GM10248 (cell line): Measurements from ENCODE around the gene VPS16.
"Not testable (repeated sequence)": the region's sequence is repeated elsewhere in the genome, so short reads cannot be mapped to it uniquely, and the experiment has no call there.

Experiments
- CTCF ChIA-PET: fragments of 300-600 bp; sonication (Branson Sonifier 250); formaldehyde crosslinking; extraction: SDS; loops from one replicate; lab custom pipeline; 2021; ENCODE audit warnings: antibody characterized with exemption; lab: Yijun Ruan, JAX
- POLR2A ChIA-PET: fragments of 350-650 bp; sonication (Branson Sonifier 250); formaldehyde crosslinking; extraction: SDS; loops from one replicate; lab custom pipeline; 2020; ENCODE audit warnings: antibody characterized with exemption; lab: Yijun Ruan, JAX
- DNase-seq: peaks from one replicate; pipeline ENCODE4 v3.0.0; 2012; ENCODE audit errors: extremely low spot score
- TF ChIP-seq, protein P1 (sequence below): IDR thresholded peaks from 2 replicates; pipeline ENCODE4 v1.5.1; 2012; ENCODE audit warnings: mild to moderate bottlenecking, low read depth; ENCODE audit errors: extremely low read depth, missing control alignments, control extremely low read depth

Gene VPS16

GRCh38 chr20:2820084-2820895, 20.3 kb upstream of the VPS16 start:
- DNase-seq, result no peak
- ChIA-PET POLR2A (no interaction called here), CTCF (no interaction called here)
- TF ChIP-seq, protein P1, sequence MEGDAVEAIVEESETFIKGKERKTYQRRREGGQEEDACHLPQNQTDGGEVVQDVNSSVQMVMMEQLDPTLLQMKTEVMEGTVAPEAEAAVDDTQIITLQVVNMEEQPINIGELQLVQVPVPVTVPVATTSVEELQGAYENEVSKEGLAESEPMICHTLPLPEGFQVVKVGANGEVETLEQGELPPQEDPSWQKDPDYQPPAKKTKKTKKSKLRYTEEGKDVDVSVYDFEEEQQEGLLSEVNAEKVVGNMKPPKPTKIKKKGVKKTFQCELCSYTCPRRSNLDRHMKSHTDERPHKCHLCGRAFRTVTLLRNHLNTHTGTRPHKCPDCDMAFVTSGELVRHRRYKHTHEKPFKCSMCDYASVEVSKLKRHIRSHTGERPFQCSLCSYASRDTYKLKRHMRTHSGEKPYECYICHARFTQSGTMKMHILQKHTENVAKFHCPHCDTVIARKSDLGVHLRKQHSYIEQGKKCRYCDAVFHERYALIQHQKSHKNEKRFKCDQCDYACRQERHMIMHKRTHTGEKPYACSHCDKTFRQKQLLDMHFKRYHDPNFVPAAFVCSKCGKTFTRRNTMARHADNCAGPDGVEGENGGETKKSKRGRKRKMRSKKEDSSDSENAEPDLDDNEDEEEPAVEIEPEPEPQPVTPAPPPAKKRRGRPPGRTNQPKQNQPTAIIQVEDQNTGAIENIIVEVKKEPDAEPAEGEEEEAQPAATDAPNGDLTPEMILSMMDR, result no peak

DNA sequence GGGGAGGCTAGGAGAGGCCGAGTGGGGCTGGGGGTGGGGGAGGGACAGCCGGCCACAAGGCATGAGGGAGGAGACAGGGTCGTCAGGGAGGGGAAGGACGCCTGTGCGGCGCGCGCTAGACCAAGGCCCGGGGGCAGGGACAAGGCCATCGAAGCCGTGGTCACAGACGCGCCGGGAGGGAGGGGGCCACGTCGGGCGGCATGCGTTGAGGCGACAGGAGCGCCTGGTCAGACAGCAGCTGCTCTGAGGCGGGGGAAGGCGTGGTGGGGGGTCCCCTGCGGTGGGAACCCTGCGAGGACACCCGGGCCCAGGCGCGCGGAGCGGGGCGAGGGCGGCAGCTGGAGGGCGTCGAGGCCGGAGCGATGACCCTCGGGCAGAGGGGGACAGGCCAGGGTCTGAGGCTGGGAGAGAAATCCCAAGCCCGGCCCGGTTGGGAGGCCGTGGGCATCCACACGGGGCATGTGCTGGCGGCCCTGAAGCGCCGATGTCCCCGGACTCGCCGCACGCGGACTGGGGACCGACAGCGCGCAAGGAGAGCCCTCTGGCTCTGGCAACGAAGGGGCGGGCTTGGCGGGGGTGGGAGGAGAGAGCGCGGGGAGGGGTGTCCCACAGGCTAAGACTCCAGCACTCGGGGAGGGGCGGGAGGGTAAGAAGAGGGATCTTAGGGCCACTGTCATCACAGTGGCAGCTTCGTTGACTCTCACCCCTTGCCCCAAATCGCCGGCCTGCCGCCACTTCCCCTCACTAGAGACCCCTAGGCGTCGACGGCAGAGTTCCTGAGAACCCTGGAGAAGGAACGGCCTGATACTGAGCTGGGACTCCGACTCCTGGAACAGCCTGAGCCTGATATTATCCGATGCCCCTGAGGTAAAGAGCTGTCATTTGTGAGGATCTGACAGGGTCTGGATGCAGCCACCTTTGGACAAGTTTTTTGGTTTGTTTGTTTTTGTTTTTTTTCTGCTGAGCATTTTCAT, 19.4 kb upstream of the VPS16 start:
- ChIA-PET CTCF (no interaction called here), POLR2A (no interaction called here)
- DNase-seq, result peak; percentile 18
- TF ChIP-seq, protein P1, result no peak

DNA sequence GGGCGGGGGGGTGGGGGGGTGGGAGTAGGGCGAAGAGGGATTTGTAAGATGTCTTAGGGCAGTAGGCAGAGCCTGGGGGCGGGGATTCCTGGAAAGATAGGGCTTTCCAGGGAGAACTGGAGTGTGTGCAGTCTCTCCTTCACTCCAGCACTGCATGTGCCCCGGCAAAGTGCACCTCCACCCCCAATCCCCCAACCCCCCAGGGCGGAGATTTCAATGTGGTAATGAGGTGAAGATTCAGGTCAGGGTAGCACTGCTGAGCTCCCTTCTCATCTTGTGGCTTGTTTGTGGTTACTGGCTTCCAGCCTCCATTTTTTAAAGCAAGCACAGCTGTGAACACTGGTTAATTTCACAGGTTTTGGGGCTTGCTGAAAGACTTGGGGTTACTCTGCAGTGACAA, 18.5 kb upstream of the VPS16 start:
- CTCF ChIA-PET, result no interaction called here
- TF ChIP-seq, protein P1, result no peak
- peak; percentile 28 for DNase-seq
- POLR2A ChIA-PET, result no interaction called here

GRCh38 chr20:2825761-2826160, 14.8 kb upstream of the VPS16 start:
- POLR2A ChIA-PET, result no interaction called here
- no peak for DNase-seq
- TF ChIP-seq, protein P1, result no peak
- CTCF ChIA-PET, result no interaction called here

DNA sequence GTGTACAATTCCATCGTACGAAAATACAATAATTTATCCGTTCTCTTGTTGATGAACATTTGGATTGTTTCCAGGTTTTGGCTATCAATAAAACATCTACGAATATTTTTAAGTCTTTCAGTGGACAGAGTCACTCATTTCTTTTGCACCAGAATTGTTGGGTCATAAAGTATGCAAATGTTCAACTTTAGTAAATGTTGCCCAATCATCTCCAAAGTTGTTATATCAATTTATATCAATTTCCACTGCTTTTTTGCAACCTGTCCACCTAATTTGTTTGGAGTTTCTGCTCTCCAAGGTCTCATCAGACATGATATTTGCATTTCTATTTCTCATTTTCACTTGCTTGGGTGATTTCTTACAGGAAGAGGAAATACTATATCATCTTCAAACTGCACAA, 13.9 kb upstream of the VPS16 start:
- POLR2A ChIA-PET, result no interaction called here
- CTCF ChIA-PET, result interaction anchor here (0.9 kb wide), 2 partner anchors 12 to 83 kb away, joined by 3 to 5 read pairs; no protein-coding TSS in a partner anchor
- TF ChIP-seq, protein P1, result no peak
- DNase-seq, result no peak

- ChIA-PET CTCF (no interaction called here), POLR2A (no interaction called here)
- DNase-seq, result no peak
- TF ChIP-seq, protein P1, result no peak
Measured at GRCh38 chr20:2829376-2829775, 11.2 kb upstream of the VPS16 start.

- CTCF ChIA-PET, result interaction anchor here (0.6 kb wide), 1 partner anchor 766 kb away, joined by 3 read pairs; no protein-coding TSS in a partner anchor
- POLR2A ChIA-PET, result not testable (repeated sequence)
Measured at GRCh38 chr20:2831206-2831605, 9.3 kb upstream of the VPS16 start.

More at GRCh38 chr20:2831206-2831605, 9.3 kb upstream of the VPS16 start:
- DNase-seq, result not testable (repeated sequence)
